Measurements from ENCODE around the gene ITSN1. TPM values are rescaled to one million over a fixed set of nuclear protein-coding genes. Genes with fewer than 3 reads are reported as not detected.
"Not testable (repeated sequence)": the region's sequence is repeated elsewhere in the genome, so short reads cannot be mapped to it uniquely, and the experiment has no call there.

The ITSN1 gene
- total and polyA plus RNA-seq, 2 experiments from 2014 or later, result 35.5 to 57.1 TPM

DNA sequence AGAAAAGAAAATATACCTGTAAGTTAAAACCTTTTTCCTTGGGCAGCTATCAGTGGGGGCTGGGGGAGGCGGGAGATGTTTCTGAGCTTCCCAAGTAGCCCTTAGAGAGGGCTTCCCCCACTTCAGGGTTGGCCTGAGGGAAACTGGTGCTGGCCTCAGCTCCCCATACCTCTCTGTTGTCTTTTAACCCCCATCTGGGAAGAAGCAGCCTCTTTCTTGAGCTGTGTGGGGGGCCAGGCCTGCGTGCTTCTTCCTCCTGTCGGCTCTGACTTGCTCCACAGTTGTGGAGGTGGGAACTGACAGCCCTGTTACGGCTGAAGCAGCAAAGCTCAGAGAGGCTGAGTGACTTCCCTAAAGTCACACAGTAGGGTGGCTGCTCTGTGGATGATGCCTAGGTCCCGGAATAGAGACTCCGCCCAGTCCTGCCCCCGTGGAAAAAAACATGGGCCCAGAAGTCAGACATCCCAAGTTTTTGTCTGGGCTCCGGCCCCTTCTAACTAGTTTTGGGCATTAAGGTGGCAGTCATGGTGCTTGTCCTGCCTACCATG, 218.1 kb downstream of the ITSN1 start:
- Histone ChIP-seq H3K36me3 (ENCODE audit: low read depth) (no peaks in the 10 kb centered on the region), H3K4me2 (ENCODE audit: unreplicated experiment) (no peak overlapping the region), H3K4me3 (no peak overlapping the region), H4K20me1 (ENCODE audit: insufficient read depth) (no peaks in the 10 kb centered on the region), H3F3A (ENCODE audit: insufficient read depth) (no peaks in the 10 kb centered on the region), H3K9ac (no peak overlapping the region), H2AFZ (no peak overlapping the region), H3K9me2 (ENCODE audit: insufficient read depth) (no peaks in the 10 kb centered on the region), H3K27ac (no peak overlapping the region), H3K79me2 (ENCODE audit: insufficient read depth) (no peaks in the 10 kb centered on the region), H3K9me3 (ENCODE audit: low read depth) (no peaks in the 10 kb centered on the region), H3K27me3 (replicated peaks; ENCODE audit: insufficient read depth) (no peaks in the 10 kb centered on the region), H3K4me1 (ENCODE audit: insufficient read depth) (no peaks in the 10 kb centered on the region)
- whole genome bisulfite sequencing, 2 experiments (ENCODE audit: low coverage in 1 of 2, low lambda C conversion rate in 2 of 2, missing lambda C conversion rate in 2 of 2), result 84 to 87% methylated on average over 8 of the region's 8 CpGs
- no peak for TF ChIP-seq EZH2 (IDR thresholded peaks at IDR 0.05; ENCODE audit: insufficient read depth, poor library complexity, severe bottlenecking)
- no peak for TF ChIP-seq EZH2phosphoT487 (IDR thresholded peaks at IDR 0.05; ENCODE audit: insufficient read depth, low read depth)
- in situ Hi-C loops (cut with MboI), result no loop called here
- no peak for DNase-seq

DNA sequence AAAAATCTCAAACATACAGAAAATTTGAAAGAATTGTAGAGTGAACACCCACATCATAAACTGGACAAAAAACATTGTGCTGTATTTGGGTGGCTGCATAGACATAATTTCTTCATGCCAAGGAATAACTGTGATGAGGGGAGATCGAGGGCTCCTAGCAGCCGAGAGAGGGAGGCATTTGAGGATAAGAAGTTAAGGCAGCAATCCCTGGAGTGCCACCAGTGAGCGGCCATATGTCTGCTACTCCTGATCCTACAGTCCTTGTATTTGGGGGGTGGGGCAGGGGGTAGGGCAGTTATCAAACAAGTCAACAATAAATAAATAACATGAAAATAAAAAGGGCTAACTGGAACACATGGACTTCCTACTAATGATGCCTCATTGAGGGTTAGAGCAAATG, 218.8 kb downstream of the ITSN1 start:
- Histone ChIP-seq H3K4me1 (ENCODE audit: insufficient read depth) (no peaks in the 10 kb centered on the region), H4K20me1 (ENCODE audit: insufficient read depth) (no peaks in the 10 kb centered on the region), H3K36me3 (ENCODE audit: low read depth) (no peaks in the 10 kb centered on the region), H3K9me3 (ENCODE audit: low read depth) (no peaks in the 10 kb centered on the region), H3K4me2 (ENCODE audit: unreplicated experiment) (no peak overlapping the region), H3K4me3 (no peak overlapping the region), H3K9me2 (ENCODE audit: insufficient read depth) (no peaks in the 10 kb centered on the region), H2AFZ (no peak overlapping the region), H3F3A (ENCODE audit: insufficient read depth) (no peaks in the 10 kb centered on the region), H3K27me3 (replicated peaks; ENCODE audit: insufficient read depth) (no peaks in the 10 kb centered on the region), H3K79me2 (ENCODE audit: insufficient read depth) (no peaks in the 10 kb centered on the region), H3K9ac (no peak overlapping the region), H3K27ac (no peak overlapping the region)
- 87 to 90% methylated on average over 3 of the region's 3 CpGs for WGBS, 2 experiments (ENCODE audit: low coverage in 1 of 2, low lambda C conversion rate in 2 of 2, missing lambda C conversion rate in 2 of 2)
- DNase-seq, result no peak
- in situ Hi-C loops (cut with MboI), result no loop called here
- TF ChIP-seq EZH2 (IDR thresholded peaks at IDR 0.05; ENCODE audit: insufficient read depth, poor library complexity, severe bottlenecking) (no peak), EZH2phosphoT487 (IDR thresholded peaks at IDR 0.05; ENCODE audit: insufficient read depth, low read depth) (no peak)

DNA sequence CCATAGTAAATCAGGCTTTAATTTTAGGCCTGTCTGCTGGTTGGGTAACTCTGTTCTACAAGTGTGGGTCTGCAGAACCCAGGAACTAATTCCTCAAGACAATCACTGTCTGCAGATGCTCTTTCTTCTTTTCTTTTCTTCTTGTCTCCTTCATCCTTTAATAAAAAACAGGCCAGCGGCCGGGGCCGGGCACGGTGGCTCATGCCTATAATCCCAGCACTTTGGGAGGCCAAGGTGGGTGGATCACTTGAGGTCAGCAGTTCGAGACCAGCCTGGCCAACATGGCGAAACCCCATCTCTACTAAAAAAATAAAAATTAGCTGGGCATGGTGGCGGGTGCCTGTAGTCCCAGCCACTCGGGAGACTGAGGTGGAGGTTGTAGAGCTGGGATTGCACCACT, 220.9 kb downstream of the ITSN1 start:
- H3K36me3 ChIP-seq (ENCODE audit: low read depth); DNase-seq; H2AFZ ChIP-seq; H3K27me3 ChIP-seq (replicated peaks; ENCODE audit: insufficient read depth); H3K79me2 ChIP-seq (ENCODE audit: insufficient read depth); H3K9me2 ChIP-seq (ENCODE audit: insufficient read depth); H3K9me3 ChIP-seq (ENCODE audit: low read depth); H3K4me3 ChIP-seq; H3K4me2 ChIP-seq (ENCODE audit: unreplicated experiment); H4K20me1 ChIP-seq (ENCODE audit: insufficient read depth); H3K9ac ChIP-seq; in situ Hi-C loops (cut with MboI); H3K27ac ChIP-seq; H3F3A ChIP-seq (ENCODE audit: insufficient read depth); H3K4me1 ChIP-seq (ENCODE audit: insufficient read depth): not testable (repeated sequence)
- WGBS, 2 experiments (ENCODE audit: low coverage in 1 of 2, low lambda C conversion rate in 2 of 2, missing lambda C conversion rate in 2 of 2), result 85 to 92% methylated on average over 8 of the region's 8 CpGs

DNA sequence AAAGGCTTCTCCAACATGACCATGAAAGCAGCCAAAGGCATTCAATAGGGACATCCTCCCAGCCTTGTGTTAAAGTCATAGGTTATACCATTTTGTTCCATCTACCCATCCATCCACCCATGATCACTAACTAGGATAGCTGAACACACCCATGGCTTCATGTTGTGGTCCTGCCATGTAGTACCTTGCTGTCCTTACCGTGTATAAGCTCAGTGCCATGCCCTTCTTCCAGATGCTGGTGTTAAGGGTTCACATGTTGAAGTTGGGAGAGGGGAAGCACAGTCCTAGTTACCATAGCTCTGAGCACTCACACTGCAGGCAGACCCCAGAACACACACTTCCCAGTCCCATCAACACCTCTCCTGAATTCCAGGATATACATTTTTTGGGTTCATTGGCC, 221.8 kb downstream of the ITSN1 start:
- WGBS, 2 experiments (ENCODE audit: low coverage in 1 of 2, low lambda C conversion rate in 2 of 2, missing lambda C conversion rate in 2 of 2), result 65 to 67% methylated on average over 1 of the region's 1 CpG
- Histone ChIP-seq H3K27ac (no peak overlapping the region), H3K9ac (no peak overlapping the region), H3K4me2 (ENCODE audit: unreplicated experiment) (no peak overlapping the region), H3K4me1 (ENCODE audit: insufficient read depth) (peaks cover 5% of the 10 kb centered on the region; the same call in 1 of the 2 replicates), H2AFZ (no peak overlapping the region), H3K27me3 (replicated peaks; ENCODE audit: insufficient read depth) (no peaks in the 10 kb centered on the region), H3K4me3 (no peak overlapping the region), H3K9me2 (ENCODE audit: insufficient read depth) (no peaks in the 10 kb centered on the region), H3K9me3 (ENCODE audit: low read depth) (no peaks in the 10 kb centered on the region), H4K20me1 (ENCODE audit: insufficient read depth) (no peaks in the 10 kb centered on the region), H3K79me2 (ENCODE audit: insufficient read depth) (no peaks in the 10 kb centered on the region), H3K36me3 (ENCODE audit: low read depth) (no peaks in the 10 kb centered on the region), H3F3A (ENCODE audit: insufficient read depth) (0 out of 2 replicates have a peak, but pooled peaks cover 5% of the 10 kb centered on the region)
- no peak for TF ChIP-seq EZH2 (IDR thresholded peaks at IDR 0.05; ENCODE audit: insufficient read depth, poor library complexity, severe bottlenecking)
- TF ChIP-seq EZH2phosphoT487 (IDR thresholded peaks at IDR 0.05; ENCODE audit: insufficient read depth, low read depth), result no peak
- DNase-seq, result no peak
- in situ Hi-C loops (cut with MboI), result no loop called here

DNA sequence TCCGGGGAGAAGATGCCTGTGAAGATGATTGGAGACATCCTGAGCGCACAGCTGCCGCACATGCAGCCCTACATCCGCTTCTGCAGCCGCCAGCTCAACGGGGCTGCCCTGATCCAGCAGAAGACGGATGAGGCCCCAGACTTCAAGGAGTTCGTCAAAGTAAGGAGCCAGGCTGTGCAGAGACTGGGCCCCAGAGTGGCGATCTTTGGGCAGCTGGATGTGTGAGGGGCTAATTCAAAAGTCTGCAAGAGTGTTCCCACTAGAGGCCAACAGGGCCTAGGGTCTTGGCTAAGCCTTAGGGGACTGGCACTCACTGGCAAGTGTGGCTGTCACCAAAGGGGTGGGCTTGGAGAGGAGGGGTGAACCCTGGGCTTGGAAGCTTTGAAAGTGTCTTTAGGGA, 222.9 kb downstream of the ITSN1 start:
- TF ChIP-seq EZH2 (IDR thresholded peaks at IDR 0.05; ENCODE audit: insufficient read depth, poor library complexity, severe bottlenecking), result no peak
- TF ChIP-seq EZH2phosphoT487 (IDR thresholded peaks at IDR 0.05; ENCODE audit: insufficient read depth, low read depth), result no peak
- 0 out of 2 replicates have a peak, but pooled peaks cover 5% of the 10 kb centered on the region for H3F3A ChIP-seq (ENCODE audit: insufficient read depth)
- H3K9me2 ChIP-seq (ENCODE audit: insufficient read depth), result no peaks in the 10 kb centered on the region
- no peak overlapping the region for H3K4me2 ChIP-seq (ENCODE audit: unreplicated experiment)
- no peak overlapping the region for H3K4me3 ChIP-seq
- no peaks in the 10 kb centered on the region for H3K9me3 ChIP-seq (ENCODE audit: low read depth)
- no peak overlapping the region for H3K9ac ChIP-seq
- no peaks in the 10 kb centered on the region for H3K79me2 ChIP-seq (ENCODE audit: insufficient read depth)
- H3K27me3 ChIP-seq (replicated peaks; ENCODE audit: insufficient read depth), result no peaks in the 10 kb centered on the region
- in situ Hi-C loops (cut with MboI), result no loop called here
- WGBS, 2 experiments (ENCODE audit: low coverage in 1 of 2, low lambda C conversion rate in 2 of 2, missing lambda C conversion rate in 2 of 2), result 84 to 86% methylated on average over 9 of the region's 9 CpGs
- H4K20me1 ChIP-seq (ENCODE audit: insufficient read depth), result no peaks in the 10 kb centered on the region
- no peak for DNase-seq
- no peaks in the 10 kb centered on the region for H3K36me3 ChIP-seq (ENCODE audit: low read depth)
- no peak overlapping the region for H3K27ac ChIP-seq
- no peak overlapping the region for H2AFZ ChIP-seq
- H3K4me1 ChIP-seq (ENCODE audit: insufficient read depth), result peaks cover 5% of the 10 kb centered on the region; the same call in 1 of the 2 replicates
